B cell (primary cell): ENCODE measurements around the gene TAS2R40.

ENCODE experiments used
- CTCF ChIP-seq: fragments of 200-600 bp; IDR thresholded peaks from one replicate; pipeline ENCODE4 v1.8.0; 2022; ENCODE audit warnings: antibody characterized with exemption, mild to moderate bottlenecking
- EZH2 ChIP-seq: IDR thresholded peaks from 2 replicates; pipeline ENCODE4 v1.6.1; 2012; ENCODE audit warnings: borderline replicate concordance, low read depth, mild to moderate bottlenecking, moderate library complexity, low read length; ENCODE audit not compliant: insufficient read depth, poor library complexity, severe bottlenecking

GRCh38 chr7:143202161-143202560, 19.7 kb upstream of the TAS2R40 start:
- TF ChIP-seq EZH2 (no peak), CTCF (no peak)
